Ramos (cell line): ENCODE measurements around the gene MITF.

Source experiments
- in situ Hi-C: fragments of 300-500 bp; cut with MboI; formaldehyde crosslinking; loops from one replicate; pipeline ENCODE4 v1.14.3; 2022; ENCODE audit warnings: low sequenced_read_pairs; ENCODE audit not compliant: unreplicated experiment

The MITF gene

DNA sequence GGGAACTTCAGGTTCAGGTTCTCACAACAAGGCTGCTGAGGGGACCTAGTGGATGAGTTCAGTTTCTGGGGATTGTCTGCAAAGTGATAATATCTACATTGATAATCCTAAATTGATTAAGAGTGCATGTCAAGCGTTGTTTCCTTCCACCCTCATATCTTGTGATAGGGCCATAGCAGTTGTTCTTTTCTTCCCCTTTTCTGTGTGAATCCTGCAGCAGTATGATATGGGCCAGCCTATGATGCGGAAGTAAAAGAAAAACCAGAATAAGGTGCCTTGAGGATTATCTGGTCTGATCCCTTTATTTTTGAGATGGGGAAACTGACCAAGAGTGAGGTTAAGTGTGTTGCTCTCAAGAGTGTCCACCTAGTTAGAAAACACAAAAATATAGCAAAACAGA is 86.2 kb downstream of the MITF start:
- in situ Hi-C loops = no loop called here

DNA sequence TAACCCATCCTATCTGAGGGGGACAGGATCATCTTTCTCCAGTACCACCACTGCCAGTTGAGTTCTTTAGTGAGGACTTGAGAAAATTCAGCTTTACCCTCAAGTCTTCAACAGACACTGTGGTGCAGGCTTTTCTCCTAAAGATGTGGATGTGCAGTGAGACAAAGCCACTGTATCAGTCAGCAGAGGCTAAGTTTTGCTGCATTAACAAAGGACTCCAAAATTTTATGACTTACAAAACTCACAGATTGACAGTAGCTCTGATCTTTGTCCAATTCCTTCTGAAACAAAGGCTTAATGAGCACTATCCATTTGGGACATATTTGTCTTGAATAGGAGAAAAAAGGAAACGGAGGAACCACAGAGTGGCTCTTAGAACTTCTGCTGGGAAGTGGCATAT is 87.9 kb downstream of the MITF start:
- in situ Hi-C loops = no loop called here

DNA sequence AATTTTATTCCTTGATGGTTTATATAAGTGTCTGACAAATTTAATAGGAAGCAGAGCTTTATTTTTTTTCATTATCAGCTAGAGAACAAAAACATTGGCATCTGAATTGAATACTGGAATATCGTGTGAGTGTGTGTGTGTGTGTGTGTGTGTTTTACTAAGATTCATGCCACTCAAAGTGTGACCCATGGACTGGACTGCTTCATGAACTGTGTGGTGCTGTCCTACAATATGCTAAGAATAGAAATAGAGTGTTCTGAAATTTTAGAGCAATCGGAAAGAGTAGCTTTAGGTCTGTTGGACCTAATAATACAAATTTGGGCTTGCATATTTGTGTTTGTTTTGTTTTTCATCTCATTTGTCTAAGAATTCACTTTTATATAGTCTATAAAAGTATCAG is 89.6 kb downstream of the MITF start:
- in situ Hi-C loops = no loop called here

DNA sequence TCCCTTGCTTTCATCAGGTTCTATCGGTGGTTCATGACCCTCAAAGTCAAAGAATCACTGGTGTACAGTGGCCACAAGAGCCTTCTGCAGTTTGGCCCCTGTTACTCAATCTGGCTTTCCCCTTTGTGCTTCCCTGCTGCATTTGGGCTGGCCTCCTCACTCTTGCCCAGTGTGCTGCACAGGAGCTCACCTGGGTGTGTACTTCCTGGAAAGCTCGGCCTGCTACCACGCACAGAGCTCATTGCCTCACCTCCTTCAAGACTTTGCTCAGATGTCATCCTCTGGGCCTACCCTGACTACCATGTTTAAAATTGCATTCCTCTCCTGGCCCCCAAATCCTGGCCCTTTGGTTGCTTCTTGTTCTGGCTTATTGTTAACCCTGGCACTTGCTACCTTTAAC is 90.9 kb downstream of the MITF start:
- in situ Hi-C loops = no loop called here

DNA sequence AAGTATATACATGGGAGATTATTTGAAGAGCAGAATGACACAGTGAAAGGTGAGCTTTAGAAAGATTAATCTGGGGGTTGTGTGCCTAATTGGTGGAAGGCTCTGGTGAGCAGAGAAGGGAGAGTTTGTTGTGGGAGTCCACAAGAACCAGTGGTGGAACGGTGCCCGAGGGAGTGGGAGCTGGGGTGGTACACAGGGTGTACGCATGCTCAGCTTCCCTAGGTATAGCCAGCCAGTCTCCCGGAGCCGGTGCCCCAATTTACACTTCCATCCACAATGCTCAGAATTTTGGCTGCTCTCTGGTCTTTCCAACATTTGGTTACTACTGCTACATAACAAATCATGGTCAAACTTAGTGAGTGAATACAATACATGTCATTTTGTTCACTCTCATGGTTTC is 92.5 kb downstream of the MITF start:
- in situ Hi-C loops = no loop called here

DNA sequence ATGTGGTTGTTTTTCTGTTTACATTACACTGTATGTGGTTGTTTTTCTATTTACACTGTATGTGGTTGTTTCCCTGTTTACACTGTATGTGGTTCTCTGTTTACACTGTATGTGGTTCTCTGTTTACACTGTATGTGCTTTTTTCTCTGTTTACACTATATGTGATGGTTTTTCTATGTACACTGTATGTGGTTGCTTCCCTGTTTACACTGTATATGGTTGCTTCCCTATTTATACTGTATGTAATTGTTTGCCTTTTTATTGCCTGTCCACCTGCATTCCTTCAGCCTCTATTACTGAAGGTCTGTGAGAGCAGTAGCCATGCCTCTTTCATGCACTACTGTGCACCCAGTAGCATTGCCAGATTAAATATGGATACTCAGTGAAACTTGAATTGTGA is 94.3 kb downstream of the MITF start:
- in situ Hi-C loops = no loop called here

DNA sequence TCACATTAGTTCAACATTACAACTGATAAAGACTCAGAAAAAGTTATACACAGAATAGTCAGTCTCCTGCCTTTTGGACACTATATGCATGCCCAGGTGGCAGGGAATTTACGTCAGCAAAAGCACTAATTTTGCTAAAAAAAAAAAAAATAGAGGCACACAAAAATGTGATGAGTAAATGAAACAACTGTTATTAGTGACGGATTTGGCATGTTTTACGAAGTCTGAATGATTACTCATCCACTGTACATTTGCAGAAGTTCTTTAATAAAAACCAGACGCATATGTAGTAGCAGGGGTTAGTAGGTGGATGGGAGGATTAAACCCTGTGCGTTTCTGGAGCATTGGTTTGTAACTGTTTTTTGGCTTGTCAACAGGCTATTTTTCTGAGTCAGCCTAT is 99.0 kb downstream of the MITF start:
- in situ Hi-C loops = no loop called here

DNA sequence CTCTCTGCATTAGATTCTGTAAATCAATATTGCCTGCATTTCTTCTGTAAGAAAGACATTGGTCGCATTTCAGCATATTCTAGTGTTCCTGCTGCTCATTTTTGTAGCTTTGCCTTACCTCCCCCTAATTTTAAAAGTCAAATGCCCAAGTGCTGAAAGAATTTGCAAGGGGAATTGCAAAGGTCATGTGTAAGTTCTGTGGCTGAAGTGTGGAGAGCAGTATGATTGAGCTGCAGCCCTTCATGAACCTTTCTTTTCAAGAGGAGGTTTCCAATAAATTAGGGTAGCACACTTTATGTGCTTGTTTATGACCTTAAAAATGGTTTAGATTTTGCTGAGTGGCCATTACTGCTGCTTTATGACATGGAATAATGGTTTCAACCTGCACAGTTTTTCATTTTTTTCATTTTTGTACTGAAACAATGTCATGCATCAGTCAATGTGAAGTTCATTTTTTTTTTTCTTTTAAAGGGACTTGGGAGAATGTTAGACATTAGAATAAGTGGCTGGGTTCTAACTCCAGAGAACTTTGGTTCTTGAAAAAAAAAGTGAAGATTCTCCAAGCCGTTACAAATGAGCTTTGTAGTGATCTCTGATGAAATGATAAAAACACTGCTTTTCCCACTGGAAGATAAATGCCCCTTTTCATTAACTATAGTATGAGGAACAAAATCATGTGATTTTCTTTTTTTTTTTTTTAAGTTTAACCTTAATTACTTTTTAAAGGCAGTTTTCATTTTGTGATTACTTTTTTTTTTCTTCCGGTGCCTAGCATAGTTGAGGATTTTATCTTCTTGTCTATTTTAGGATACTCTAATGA is 99.6 kb downstream of the MITF start:
- in situ Hi-C loops = no loop called here

DNA sequence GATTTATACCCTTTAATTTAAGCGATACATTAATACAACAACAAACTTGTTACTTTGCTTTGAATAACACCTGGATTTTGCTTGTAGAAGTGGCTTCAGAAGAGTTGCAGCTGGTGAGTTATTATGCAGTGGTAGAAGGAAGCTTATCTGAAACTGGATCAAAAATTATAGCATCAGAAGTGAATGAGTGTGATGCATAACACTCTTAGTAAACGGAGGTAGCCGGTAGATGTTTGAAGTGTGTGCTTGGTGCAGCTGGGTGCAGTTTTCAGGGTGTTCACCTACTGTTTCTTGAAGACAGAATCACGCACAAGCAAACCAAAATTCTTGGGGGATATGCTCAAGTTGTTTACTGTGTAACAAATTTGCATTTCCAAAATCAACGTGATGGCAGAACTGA is 103.1 kb downstream of the MITF start:
- in situ Hi-C loops = no loop called here

DNA sequence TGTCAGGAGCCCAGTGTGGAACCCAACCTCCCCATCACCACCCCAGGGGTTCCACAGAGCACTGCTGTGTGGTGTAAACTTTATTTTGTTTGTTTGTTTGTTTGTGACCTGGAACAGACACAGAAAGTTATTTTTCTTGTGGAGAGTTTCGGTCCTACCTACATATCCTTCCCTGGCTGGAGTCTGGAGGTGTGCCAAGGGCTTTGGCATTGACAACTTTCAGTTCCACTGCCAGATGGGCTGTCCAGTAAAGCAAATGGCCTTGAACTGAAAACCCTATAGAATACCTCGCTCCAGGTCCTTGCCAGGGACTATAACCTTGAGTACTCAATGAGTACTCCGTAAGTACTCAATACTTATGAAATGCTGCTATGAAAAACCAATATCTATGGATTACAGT is 103.5 kb downstream of the MITF start:
- in situ Hi-C loops = no loop called here

DNA sequence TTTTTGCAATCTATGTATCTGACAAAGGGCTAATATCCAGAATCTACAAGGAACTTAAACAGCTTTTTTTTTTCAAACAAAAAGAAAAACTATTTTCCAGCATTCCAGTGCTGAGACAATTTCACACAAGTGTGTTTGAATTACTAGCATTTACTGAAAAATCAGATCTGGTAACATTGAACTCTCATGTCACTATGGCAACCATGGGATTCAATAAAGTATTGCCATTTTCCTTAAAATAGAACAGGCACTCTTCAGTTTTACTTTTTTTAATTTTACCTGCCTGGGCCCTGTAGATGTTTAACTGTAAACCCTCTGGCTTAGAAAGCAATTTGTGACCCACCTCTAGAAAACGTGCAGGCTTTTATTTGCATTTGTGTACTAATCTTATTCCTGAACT is 105.4 kb downstream of the MITF start:
- in situ Hi-C loops = no loop called here

DNA sequence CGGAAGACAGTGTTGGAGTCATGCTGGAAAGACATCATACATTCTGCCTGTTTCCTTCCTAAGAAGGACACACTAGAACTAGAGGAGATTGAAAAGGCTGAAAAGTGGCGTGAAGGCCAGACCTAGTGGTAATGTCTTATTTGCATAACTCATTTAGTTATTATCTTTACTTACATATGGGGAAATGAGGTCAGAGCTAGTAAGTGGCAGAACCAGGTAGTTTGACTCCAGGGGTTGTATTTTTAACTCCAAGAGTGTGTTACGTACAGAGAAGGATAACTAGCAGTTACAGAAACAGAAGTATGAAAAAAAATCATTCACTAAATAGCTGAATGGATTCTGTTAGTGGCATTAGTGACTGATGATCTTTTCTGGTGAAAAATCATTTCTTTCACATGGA is 108.0 kb downstream of the MITF start:
- in situ Hi-C loops = no loop called here

DNA sequence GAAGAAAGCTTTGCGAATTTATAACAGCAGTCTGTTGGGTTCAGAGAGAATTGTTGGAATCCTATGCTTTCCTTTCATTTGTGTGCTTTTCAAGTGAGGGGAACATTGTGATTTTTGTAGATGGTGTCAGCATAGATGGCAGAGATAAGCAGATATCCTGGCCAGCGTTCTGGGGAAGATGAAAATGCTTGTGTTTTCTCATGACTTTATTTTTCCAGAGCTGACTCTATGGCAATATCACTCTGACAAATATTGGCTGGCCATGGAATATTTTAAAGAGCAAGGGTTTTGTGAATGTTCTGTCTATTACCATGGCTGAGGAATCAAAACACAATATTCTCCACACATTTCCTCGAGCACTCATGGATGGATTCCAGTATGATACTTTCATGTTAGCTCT is 108.8 kb downstream of the MITF start:
- in situ Hi-C loops = no loop called here

DNA sequence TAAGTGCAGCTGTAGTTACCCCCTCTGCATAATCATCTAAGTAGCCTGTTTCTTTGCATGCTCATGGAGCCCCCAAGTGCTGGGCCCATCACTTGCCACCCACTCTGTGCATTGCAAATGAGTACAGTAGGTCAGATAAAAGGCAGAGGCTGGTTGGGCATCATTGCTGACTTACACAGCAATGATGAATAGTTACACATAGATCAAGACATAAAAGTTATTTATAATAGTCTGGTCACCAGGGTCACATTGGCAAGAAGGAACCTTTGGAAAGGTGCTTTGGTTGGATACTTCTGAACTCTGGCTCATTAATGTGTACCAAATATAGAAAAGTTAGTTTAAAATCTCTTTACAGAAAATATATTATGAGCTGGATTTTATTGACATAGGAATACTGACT is 111.6 kb downstream of the MITF start:
- in situ Hi-C loops = no loop called here

DNA sequence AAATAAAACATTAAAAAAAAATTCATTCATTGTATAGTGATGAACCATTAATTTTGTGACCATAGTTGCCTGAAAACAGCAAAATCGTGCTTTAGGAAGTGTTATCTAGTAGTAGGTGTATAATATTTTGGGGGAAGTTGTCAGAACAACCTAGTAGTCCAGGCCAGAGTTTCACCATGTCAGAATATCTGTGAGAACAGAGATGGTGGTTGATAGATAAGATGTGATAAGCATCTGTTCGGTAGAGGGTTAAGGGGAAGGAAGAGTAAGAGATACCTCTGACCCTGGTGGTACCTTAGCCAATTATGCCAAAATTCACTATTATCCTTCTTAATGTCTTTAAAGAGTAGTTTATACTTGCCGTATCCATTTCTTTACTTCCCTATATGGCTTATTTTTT is 113.8 kb downstream of the MITF start:
- in situ Hi-C loops = no loop called here

DNA sequence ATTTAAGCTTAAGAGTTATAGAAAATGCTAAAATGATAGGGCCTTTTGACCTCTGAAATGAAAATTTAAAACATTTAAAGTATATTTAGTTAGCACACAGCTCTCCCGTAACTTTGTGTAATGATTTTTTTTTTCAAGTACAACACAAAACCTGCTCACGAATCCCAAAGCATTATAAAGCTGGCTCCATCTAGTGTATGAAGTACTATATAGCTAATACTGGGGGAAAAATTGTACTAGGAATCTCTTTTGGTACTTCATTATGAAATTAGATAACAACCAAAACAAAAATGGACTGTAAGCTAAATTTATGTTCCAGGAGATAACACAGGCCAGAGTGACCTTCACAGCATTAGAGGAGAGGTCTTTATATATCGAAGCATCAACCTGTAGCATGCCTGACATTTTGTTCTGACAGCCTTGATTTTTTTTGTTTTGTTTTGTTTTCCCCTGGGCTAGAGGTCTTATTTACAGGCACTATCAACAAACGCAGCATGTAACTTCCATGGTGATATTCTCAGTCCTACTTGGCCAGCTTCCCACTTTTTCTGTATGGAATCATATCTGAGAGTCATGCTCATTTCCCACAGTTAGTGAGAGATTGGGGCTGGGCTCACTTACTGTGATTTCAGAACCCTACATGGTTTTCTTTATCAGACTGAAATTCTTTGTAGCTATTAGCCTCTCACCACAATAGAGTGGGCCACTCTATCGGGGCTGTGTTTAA is 116.3 kb downstream of the MITF start:
- in situ Hi-C loops = no loop called here

DNA sequence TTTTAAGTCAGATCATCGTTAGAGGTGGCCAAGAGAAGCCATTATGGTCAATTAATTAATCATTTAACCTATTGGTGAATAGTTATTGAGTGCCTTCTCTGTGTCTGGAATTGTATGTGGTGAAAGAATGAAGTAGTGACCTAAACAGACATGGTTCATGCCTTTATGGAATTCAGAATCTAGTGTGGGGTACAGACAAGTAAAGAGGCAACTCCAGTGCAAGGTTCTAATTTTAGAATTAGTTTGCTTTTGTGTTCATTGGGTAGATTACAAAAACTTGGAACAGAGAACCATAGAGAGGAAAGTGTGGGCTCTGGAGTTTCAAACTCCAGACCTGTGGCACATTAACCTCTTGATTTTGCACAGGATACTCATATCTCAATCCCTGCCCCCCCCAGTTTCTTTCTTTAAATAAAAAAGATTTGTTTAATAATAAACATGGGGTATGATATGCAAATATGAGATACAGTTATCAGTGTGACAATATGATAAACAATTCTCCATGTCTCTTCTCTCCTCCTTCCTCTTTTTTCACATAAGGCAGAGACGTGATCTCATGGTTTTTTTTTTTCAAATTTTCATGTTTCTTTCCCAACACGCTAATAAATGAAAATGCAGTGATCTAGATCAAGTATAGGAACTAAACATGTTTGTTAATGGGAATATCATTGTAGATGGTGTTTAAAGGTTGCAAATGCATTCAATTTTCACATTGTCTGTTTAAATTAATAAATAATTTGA is 117.9 kb downstream of the MITF start:
- in situ Hi-C loops = no loop called here

DNA sequence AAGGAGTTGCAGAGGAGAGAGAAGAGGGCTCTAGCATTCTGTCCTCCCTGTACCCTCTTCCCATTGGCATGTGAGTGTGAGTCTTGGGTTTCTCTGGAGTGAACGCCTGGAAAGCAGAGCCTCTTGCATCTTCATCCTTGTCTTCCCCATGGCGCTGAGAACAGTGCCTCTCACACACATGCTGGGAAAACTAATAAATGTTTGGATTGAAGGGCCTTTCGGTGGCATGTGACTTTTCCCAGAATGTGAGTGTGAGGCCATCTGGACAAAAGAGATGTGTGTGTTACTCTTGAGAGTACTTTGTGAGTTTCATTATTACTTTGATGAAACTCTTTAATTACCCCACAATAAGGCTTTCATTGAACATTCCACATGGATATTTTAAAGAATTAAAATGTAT is 122.3 kb downstream of the MITF start:
- in situ Hi-C loops = no loop called here

DNA sequence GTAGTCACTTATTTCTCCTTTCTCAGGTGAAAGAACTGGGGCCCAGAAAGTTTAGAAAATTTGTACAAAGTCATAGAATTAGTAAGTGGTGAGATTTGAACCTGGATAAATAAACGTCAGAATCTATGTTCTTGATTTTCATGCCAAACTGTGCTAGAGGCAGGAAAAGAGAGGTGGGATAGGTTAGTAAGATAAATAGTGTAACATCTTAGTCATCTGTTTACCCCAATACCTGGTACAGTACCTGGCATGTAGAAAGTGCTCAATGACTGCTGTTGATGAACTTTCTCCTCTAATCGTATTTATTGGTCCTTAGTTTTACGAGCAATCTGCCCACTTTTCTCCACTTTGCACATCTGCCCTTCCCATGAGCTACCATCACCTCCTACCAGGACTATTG is 124.9 kb downstream of the MITF start:
- in situ Hi-C loops = no loop called here

DNA sequence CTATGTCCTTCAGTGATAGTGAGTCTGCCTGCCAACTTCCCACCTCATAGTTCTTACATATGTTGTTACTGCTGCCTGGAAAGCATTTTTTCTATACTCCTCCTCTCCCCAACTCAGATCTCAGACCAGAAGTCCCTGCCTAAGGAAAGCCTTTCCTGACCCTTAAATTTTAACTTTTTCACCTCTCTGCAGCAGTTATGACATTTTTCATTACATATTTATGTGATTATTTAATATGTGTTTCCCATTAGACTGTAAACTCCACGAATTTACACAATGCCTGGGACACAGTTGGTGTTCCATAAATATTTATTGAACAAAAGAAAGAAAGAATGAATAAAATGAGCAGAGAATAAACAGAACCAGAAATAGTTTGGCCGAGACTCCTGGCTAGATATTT is 125.5 kb downstream of the MITF start:
- in situ Hi-C loops = no loop called here

DNA sequence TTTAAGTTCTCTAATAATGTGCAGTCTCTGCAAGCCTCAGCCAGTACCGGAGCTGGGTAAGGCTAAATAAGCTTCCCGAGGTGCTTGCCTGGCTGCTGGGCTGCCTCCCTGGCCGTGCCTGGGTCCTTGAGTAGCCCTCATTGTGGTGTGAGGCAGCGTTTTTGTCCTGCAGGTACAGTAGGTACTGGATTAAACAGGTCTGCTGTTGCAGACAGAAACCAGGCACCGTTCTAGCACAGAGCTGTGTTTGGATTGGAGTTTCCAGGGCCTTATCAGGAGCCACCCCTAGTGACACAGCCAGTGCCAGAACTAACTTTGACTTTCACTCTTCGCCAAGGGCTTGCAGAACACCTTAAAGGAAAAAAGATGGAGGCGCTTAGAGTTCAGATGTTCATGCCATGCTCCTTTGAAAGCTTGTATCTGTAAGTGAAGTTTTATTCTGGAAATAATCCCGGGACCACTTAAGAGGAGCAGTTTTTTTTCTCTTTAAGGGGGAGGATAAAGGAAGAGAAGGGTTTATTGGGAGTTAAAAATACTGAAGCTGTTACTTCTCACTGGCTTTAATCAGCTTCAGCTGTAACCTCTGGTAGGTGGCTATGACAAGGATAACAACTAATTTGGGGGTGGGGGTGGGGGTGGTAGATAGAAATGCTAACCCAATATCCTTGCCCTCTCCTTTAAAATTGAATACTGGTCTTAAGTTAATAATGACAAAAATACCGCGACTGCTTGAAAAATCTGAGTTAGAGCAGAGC is 126.8 kb downstream of the MITF start:
- in situ Hi-C loops = no loop called here
